ENCODE measurements around the gene PDSS2. TPM values are rescaled to one million over a fixed set of nuclear protein-coding genes. Genes with fewer than 3 reads are reported as not detected.
"Not testable (repeated sequence)": the region's sequence is repeated elsewhere in the genome, so short reads cannot be mapped to it uniquely, and the experiment has no call there.

The PDSS2 gene
- total RNA-seq, 2 donors from 2014 or later = 11.4 to 12.3 TPM

DNA sequence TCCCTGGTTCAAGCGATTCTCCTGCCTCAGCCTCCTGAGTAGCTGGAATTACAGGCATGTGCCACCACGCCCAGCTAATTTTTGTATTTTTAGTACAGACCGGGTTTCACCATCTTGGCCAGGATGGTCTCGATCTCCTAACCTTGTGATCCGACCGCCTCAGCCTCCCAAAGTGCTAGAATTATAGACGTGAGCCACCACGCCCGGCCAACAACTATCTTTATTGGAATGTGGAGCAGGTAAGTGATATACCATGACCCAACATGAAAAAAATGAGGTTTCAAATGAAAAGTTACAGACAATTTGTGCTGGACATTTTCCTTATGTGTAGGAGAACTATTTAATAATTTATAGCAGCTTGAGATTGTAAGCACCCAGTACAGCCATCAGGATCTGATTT is 340.8 kb downstream of the PDSS2 start:
- DNase-seq; H3K9me3 ChIP-seq (ENCODE audit: control insufficient read depth, low read length, poor library complexity, severe bottlenecking); ATAC-seq; H3K36me3 Mint-ChIP-seq (ENCODE audit: low read depth); H3K27me3 Mint-ChIP-seq; H3K4me3 Mint-ChIP-seq; H3K27ac Mint-ChIP-seq: not testable (repeated sequence)
- H3K4me1 Mint-ChIP-seq = peaks cover 12% of the 10 kb centered on the region

DNA sequence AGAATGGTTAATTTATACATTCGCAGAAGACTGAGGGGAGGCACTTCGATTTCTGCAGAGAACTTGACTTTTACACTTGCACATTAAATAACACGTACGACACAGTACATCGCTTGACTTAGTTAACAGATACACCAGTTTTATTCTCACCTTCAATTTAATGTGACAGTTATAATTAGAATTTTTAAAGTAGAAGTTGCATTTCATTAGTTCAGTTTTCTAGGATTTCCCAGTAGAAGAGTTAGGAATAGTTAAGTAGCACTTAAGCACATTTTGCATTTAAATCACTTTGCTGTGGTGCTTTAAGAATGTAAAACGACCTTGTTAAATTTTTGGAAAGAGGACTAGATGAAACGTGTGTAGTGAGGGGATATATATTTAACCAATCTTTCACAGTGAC is 342.4 kb downstream of the PDSS2 start:
- DNase-seq (no peak), ATAC-seq (no peak)
- Mint-ChIP-seq H3K4me1 (peaks cover 13% of the 10 kb centered on the region), H3K36me3 (ENCODE audit: low read depth) (no peaks in the 10 kb centered on the region), H3K4me3 (no peak overlapping the region), H3K27me3 (peaks cover 10% of the 10 kb centered on the region), H3K27ac (no peak overlapping the region)
- H3K9me3 ChIP-seq (ENCODE audit: control insufficient read depth, low read length, poor library complexity, severe bottlenecking) = no peaks in the 10 kb centered on the region

DNA sequence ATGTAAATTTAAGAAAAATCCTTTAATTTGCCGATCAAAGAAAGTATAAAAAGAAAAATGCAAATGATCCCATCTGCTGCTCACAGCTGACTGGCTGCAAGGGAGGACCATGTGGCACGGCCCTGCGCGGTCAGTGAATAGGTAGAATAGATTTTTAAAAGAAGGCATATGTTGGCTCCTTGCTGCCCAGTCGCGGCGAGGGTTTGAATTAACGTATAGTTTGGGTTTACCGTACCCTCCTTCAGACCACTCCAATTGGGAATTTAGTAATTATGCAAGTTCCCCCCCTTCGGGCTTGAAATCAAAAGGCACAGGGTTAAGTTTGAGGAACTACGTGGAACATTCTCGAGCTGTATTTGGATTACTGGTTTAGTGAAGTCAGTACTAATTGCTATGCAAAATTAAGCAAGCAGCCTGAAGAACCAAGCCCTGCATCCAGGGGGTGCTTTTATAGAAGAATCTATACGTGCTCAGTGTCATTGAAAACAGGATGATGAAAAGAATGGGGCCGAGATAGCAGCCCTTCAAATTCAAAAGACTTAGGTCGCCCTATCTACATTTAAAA is 343.0 kb downstream of the PDSS2 start:
- peak; percentile 35 for ATAC-seq
- no peak for DNase-seq
- H3K9me3 ChIP-seq (ENCODE audit: control insufficient read depth, low read length, poor library complexity, severe bottlenecking) = no peaks in the 10 kb centered on the region
- Mint-ChIP-seq H3K27ac (no peak overlapping the region), H3K4me1 (peaks cover 13% of the 10 kb centered on the region), H3K27me3 (peaks cover 10% of the 10 kb centered on the region), H3K4me3 (peak overlapping the region; percentile 87), H3K36me3 (ENCODE audit: low read depth) (no peaks in the 10 kb centered on the region)

DNA sequence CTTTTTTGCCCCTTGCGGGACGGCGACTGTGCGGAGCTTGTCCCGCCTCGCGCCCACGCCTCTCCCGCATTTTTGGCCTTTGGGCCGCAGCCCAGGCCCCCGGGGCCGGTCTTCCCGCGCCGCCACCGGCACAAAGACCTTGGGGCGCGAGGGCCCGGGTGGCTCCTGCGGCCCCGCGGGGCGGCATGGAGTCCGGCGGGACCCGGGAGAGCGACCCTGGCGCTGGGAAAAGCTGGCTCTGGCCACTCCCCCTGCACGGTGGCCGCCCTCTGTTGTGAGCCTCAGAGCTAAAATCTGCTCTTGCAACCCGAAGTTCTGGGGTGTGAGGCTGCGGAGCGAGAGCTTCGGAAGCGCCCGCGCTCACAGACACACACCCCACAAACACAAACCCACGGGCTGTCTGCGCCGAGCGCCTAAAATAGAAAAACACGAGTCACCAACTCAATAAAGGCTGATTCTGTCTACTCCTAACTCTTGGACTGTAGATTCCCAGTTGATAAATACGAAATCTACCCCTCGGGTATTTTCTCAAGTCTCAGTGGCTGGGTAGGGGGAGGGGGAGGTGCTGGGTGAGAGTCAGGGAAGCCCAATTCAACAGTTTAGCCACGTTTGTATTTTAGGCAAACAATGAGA is 343.6 kb downstream of the PDSS2 start:
- Mint-ChIP-seq H3K27me3 (peaks cover 10% of the 10 kb centered on the region), H3K4me3 (peak overlapping the region; percentile 87), H3K27ac (no peak overlapping the region), H3K36me3 (ENCODE audit: low read depth) (no peaks in the 10 kb centered on the region), H3K4me1 (peaks cover 13% of the 10 kb centered on the region)
- no peaks in the 10 kb centered on the region for H3K9me3 ChIP-seq (ENCODE audit: control insufficient read depth, low read length, poor library complexity, severe bottlenecking)
- DNase-seq (no peak), ATAC-seq (no peak)

DNA sequence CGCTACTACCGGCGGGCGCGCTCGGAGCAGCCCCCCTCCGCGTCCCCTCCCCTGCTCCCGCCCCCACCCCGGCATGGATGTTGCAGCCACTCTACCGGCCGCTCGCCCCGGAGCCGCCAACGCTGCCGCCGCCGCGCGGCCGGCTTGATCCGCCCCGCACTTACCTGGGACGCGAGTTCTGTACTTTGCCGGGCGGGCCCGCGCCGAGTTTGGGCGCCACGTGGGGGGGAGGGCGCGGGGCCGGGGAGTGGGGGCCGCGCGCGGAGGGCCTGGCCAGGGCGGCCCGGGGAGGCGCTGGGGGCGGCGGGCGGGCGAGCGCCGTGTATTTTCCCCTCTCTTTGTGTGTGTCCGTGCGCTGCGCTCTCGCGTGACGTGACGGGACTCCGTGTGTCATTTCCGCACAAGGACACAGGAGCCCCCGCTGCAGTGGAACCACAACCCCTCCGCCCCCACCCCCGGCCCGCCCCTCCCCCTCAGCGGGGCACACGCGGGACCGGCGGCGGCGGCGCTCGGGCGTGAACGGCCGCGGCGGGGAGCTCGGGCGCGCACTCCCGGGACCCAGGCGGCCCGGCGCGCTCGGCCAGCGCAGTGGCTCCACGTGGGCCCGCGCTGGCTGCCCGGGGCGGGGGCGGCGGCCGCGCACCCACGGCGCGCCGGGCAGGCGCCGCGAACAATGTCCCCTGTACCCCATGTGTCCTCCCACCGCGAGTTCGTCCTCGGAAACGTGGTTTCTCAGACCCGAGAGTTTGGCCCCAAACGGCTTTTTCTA is 344.3 kb downstream of the PDSS2 start, which contains the start of gene BEND3:
Gene BEND3, minus strand, starts transcription at position 590 of the 769 bp plus-strand sequence. CDS start 16,230 bp downstream, outside the sequence.
- Mint-ChIP-seq H3K36me3 (ENCODE audit: low read depth) (no peaks in the 10 kb centered on the region), H3K4me3 (peak within 1 kb of the TSS; percentile 87), H3K27ac (no peak within 1 kb of the TSS), H3K27me3 (peaks cover 10% of the 10 kb centered on the region), H3K4me1 (peaks cover 13% of the 10 kb centered on the region)
- H3K9me3 ChIP-seq (ENCODE audit: control insufficient read depth, low read length, poor library complexity, severe bottlenecking) = no peaks in the 10 kb centered on the region
- DNase-seq (peak; percentile 11 to 37 (median 23)), ATAC-seq (peak; percentile 38)

GRCh38 chr6:107114213-107114925 is 345.0 kb downstream of the PDSS2 start:
- H3K4me1 Mint-ChIP-seq = peaks cover 13% of the 10 kb centered on the region
- H3K9me3 ChIP-seq (ENCODE audit: control insufficient read depth, low read length, poor library complexity, severe bottlenecking) = no peaks in the 10 kb centered on the region
- H3K4me3 Mint-ChIP-seq = peak overlapping the region; percentile 87
- H3K27ac Mint-ChIP-seq = peak overlapping the region; percentile 34
- ATAC-seq (peak; percentile 81), DNase-seq (peak; percentile 58 to 76 (median 66))
- H3K27me3 Mint-ChIP-seq = peaks cover 10% of the 10 kb centered on the region
- no peaks in the 10 kb centered on the region for H3K36me3 Mint-ChIP-seq (ENCODE audit: low read depth)

GRCh38 chr6:107110200-107110599 is 349.2 kb downstream of the PDSS2 start:
- Mint-ChIP-seq H3K36me3 (ENCODE audit: low read depth) (no peaks in the 10 kb centered on the region), H3K4me3 (no peak overlapping the region)
- no peak for DNase-seq

GRCh38 chr6:107108201-107108890 is 351.0 kb downstream of the PDSS2 start:
- H3K4me1 Mint-ChIP-seq = peaks cover 3% of the 10 kb centered on the region
- ATAC-seq = no peak
- H3K9me3 ChIP-seq (ENCODE audit: control insufficient read depth, low read length, poor library complexity, severe bottlenecking) = no peaks in the 10 kb centered on the region
- no peak overlapping the region for H3K4me3 Mint-ChIP-seq
- H3K36me3 Mint-ChIP-seq (ENCODE audit: low read depth) = no peaks in the 10 kb centered on the region
- H3K27me3 Mint-ChIP-seq = no peaks in the 10 kb centered on the region
- DNase-seq = no peak
- no peak overlapping the region for H3K27ac Mint-ChIP-seq

More at GRCh38 chr6:107110200-107110599, 349.2 kb downstream of the PDSS2 start:
- no peaks in the 10 kb centered on the region for H3K27me3 Mint-ChIP-seq
- H3K27ac Mint-ChIP-seq = no peak overlapping the region
- no peaks in the 10 kb centered on the region for H3K9me3 ChIP-seq (ENCODE audit: control insufficient read depth, low read length, poor library complexity, severe bottlenecking)
- H3K4me1 Mint-ChIP-seq = peaks cover 5% of the 10 kb centered on the region
- ATAC-seq = no peak

GRCh38 chr6:107107791-107108190 is 351.6 kb downstream of the PDSS2 start:
- no peak for DNase-seq
- no peak for ATAC-seq
- H3K27ac Mint-ChIP-seq = no peak overlapping the region
- no peaks in the 10 kb centered on the region for H3K27me3 Mint-ChIP-seq
- peaks cover 3% of the 10 kb centered on the region for H3K4me1 Mint-ChIP-seq
- H3K9me3 ChIP-seq (ENCODE audit: control insufficient read depth, low read length, poor library complexity, severe bottlenecking) = no peaks in the 10 kb centered on the region
- H3K36me3 Mint-ChIP-seq (ENCODE audit: low read depth) = no peaks in the 10 kb centered on the region
- no peak overlapping the region for H3K4me3 Mint-ChIP-seq

- H3K4me3 Mint-ChIP-seq = no peak overlapping the region
- DNase-seq (no peak), ATAC-seq (no peak)
- H3K9me3 ChIP-seq (ENCODE audit: control insufficient read depth, low read length, poor library complexity, severe bottlenecking) = no peaks in the 10 kb centered on the region
- no peaks in the 10 kb centered on the region for H3K36me3 Mint-ChIP-seq (ENCODE audit: low read depth)
- H3K27me3 Mint-ChIP-seq = no peaks in the 10 kb centered on the region
- peaks cover 5% of the 10 kb centered on the region for H3K4me1 Mint-ChIP-seq
- no peak overlapping the region for H3K27ac Mint-ChIP-seq
Measured at GRCh38 chr6:107106165-107106564, 353.2 kb downstream of the PDSS2 start.

GRCh38 chr6:107105511-107106116 is 353.8 kb downstream of the PDSS2 start:
- Mint-ChIP-seq H3K36me3 (ENCODE audit: low read depth) (no peaks in the 10 kb centered on the region), H3K4me3 (no peak overlapping the region), H3K4me1 (peaks cover 5% of the 10 kb centered on the region), H3K27me3 (no peaks in the 10 kb centered on the region), H3K27ac (no peak overlapping the region)
- H3K9me3 ChIP-seq (ENCODE audit: control insufficient read depth, low read length, poor library complexity, severe bottlenecking) = no peaks in the 10 kb centered on the region
- no peak for ATAC-seq
- no peak for DNase-seq

- Mint-ChIP-seq H3K4me1 (peaks cover 4% of the 10 kb centered on the region), H3K27me3 (no peaks in the 10 kb centered on the region), H3K27ac (no peak overlapping the region), H3K4me3 (no peak overlapping the region), H3K36me3 (ENCODE audit: low read depth) (no peaks in the 10 kb centered on the region)
- ATAC-seq (no peak), DNase-seq (no peak)
- H3K9me3 ChIP-seq (ENCODE audit: control insufficient read depth, low read length, poor library complexity, severe bottlenecking) = no peaks in the 10 kb centered on the region
Measured at GRCh38 chr6:107103082-107103481, 356.3 kb downstream of the PDSS2 start.
